Measurements from ENCODE around the gene FNDC3A.

Gene FNDC3A

DNA sequence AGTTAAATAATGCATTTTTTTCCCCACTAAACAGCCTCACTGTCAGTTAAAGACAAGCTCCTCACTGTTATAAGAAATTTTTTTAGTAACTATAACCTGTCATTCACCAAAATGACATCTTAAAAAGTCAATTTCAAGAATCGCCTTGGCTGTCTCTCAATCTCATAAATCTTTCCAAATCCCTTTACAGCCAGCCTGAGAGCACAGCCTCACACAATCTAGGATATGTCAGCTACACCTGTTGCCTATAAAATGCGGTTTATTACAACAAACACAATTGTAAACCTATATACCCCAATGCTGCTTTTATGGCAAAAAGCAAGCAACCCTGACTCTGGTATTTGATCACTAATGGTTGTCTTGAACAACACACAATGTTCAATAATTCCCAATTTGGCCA lies 29.5 kb upstream of the FNDC3A start:
- H2AFZ ChIP-seq (ENCODE audit: low read depth, low read length): no peak overlapping the region
- H3K9ac ChIP-seq (ENCODE audit: low read length): no peak overlapping the region
- H3K4me2 ChIP-seq (ENCODE audit: low read length, poor library complexity, severe bottlenecking): no peak overlapping the region
- no peaks in the 10 kb centered on the region for H3K79me1 ChIP-seq (replicated peaks; ENCODE audit: low read length, poor library complexity, severe bottlenecking)
- H3K4ac ChIP-seq (ENCODE audit: low read depth in 1 of 2, low read length in 2 of 2): no peak overlapping the region
- H2BK15ac ChIP-seq (ENCODE audit: low read depth, poor library complexity, severe bottlenecking): no peak overlapping the region
- H2BK5ac ChIP-seq (ENCODE audit: low read depth, low read length, poor library complexity, severe bottlenecking): no peak overlapping the region
- 91% methylated on average over 2 of the region's 2 CpGs for WGBS
- H3K27me3 ChIP-seq (ENCODE audit: control insufficient read depth in 1 of 2, insufficient read depth in 1 of 2, low read length in 2 of 2): no peaks in the 10 kb centered on the region
- no peak overlapping the region for H3K18ac ChIP-seq (ENCODE audit: low read depth in 1 of 2, low read length in 2 of 2)
- no peak overlapping the region for H4K8ac ChIP-seq (ENCODE audit: low read length)
- H3K23ac ChIP-seq (ENCODE audit: low read length in 2 of 2): no peak overlapping the region
- no peak overlapping the region for H3K27ac ChIP-seq (ENCODE audit: low read length, poor library complexity, severe bottlenecking)
- H4K91ac ChIP-seq (ENCODE audit: low read length): no peak overlapping the region
- no peaks in the 10 kb centered on the region for H3K36me3 ChIP-seq (ENCODE audit: control insufficient read depth in 1 of 2, insufficient read depth in 2 of 2, low read depth in 1 of 2, low read length in 2 of 2)
- H3K4me3 ChIP-seq (ENCODE audit: insufficient read depth in 1 of 2, low read depth in 1 of 2, low read length in 2 of 2): no peak overlapping the region
- no peaks in the 10 kb centered on the region for H3K9me3 ChIP-seq (ENCODE audit: control insufficient read depth, low read length)
- H2BK12ac ChIP-seq (ENCODE audit: low read length in 2 of 2): no peak overlapping the region
- no peak overlapping the region for H3K14ac ChIP-seq (ENCODE audit: low read length in 2 of 2)
- H2BK120ac ChIP-seq (ENCODE audit: low read depth, low read length): no peak overlapping the region
- H3K4me1 ChIP-seq (ENCODE audit: control insufficient read depth, insufficient read depth, low read depth, low read length): no peaks in the 10 kb centered on the region
- no peak overlapping the region for H2AK5ac ChIP-seq (ENCODE audit: low read length, severe bottlenecking)
- no peak for DNase-seq

DNA sequence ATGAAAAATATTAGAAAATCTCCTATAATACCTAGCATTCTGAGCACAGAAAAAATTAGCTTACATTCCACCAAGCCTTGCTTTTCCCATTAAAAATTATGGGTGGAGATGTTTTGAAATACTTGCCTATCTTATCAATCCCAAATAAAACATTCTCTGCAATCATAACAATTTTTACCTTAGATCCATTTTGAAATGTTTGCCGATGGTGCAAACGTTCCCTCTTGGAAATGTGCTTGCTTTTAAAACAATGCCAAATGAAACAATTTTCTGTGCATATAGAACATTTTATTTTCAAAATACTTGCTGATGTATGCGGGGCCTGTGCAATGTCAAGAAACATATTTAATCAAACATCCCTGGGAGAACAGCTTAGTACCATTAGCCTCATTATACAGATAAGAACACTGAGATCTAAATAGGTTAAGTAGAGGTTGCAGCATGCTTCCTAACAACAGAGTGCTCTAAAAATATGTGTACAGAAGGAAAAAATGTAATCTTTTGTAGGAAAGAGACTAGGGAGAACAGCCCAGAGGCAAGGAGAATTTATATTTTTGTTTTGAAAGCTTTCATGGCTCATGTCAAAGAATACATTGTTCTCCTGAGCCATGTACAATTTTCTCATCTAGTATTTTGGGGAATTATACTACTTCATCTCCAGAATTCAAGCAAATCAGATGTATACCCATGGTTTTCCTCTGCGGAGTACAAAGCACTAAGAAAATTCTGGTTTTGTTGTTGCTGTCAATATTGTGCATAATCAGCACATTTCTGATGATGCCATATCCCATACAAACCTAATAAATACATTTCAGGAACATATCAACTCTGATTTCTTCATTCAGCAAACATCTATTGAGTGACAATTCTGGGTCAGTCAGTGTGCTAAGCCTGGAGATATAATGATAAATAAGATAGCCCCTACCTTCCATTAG lies 25.9 kb upstream of the FNDC3A start:
- Histone ChIP-seq H3K27me3 (ENCODE audit: control insufficient read depth in 1 of 2, insufficient read depth in 1 of 2, low read length in 2 of 2) (no peaks in the 10 kb centered on the region), H2BK15ac (ENCODE audit: low read depth, poor library complexity, severe bottlenecking) (no peak overlapping the region), H3K9ac (ENCODE audit: low read length) (no peak overlapping the region), H2AK5ac (ENCODE audit: low read length, severe bottlenecking) (no peak overlapping the region), H3K4me2 (ENCODE audit: low read length, poor library complexity, severe bottlenecking) (no peak overlapping the region), H3K14ac (ENCODE audit: low read length in 2 of 2) (no peak overlapping the region), H2BK5ac (ENCODE audit: low read depth, low read length, poor library complexity, severe bottlenecking) (no peak overlapping the region), H3K4me3 (ENCODE audit: insufficient read depth in 1 of 2, low read depth in 1 of 2, low read length in 2 of 2) (no peak overlapping the region), H3K27ac (ENCODE audit: low read length, poor library complexity, severe bottlenecking) (no peak overlapping the region), H4K91ac (ENCODE audit: low read length) (no peak overlapping the region), H3K18ac (ENCODE audit: low read depth in 1 of 2, low read length in 2 of 2) (no peak overlapping the region), H3K4me1 (ENCODE audit: control insufficient read depth, insufficient read depth, low read depth, low read length) (no peaks in the 10 kb centered on the region), H3K9me3 (ENCODE audit: control insufficient read depth, low read length) (no peaks in the 10 kb centered on the region), H3K79me1 (replicated peaks; ENCODE audit: low read length, poor library complexity, severe bottlenecking) (no peaks in the 10 kb centered on the region), H3K4ac (ENCODE audit: low read depth in 1 of 2, low read length in 2 of 2) (no peak overlapping the region), H3K36me3 (ENCODE audit: control insufficient read depth in 1 of 2, insufficient read depth in 2 of 2, low read depth in 1 of 2, low read length in 2 of 2) (no peaks in the 10 kb centered on the region), H2BK12ac (ENCODE audit: low read length in 2 of 2) (no peak overlapping the region), H2BK120ac (ENCODE audit: low read depth, low read length) (no peak overlapping the region), H3K23ac (ENCODE audit: low read length in 2 of 2) (no peak overlapping the region), H4K8ac (ENCODE audit: low read length) (no peak overlapping the region), H2AFZ (ENCODE audit: low read depth, low read length) (no peak overlapping the region)
- 83% methylated on average over 1 of the region's 4 CpGs for WGBS
- DNase-seq: no peak

DNA sequence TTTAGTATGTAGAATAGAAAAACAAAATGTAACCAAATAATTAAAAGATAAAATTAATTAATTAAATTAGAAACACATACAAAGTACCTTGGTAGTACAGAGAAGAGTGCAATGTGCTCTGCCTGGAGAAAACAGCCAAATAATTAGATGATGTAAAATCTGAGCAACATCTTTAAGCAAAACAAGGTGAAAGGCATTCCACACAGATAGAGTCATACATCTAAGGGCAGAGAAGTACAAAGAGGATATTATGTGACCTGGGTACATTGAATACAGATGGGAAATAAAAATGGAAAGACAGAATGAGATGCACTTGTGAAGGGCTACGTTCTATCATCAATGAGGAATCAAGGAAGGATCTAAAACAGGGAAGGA lies 25.2 kb upstream of the FNDC3A start:
- Histone ChIP-seq H3K27ac (ENCODE audit: low read length, poor library complexity, severe bottlenecking) (no peak overlapping the region), H3K4me3 (ENCODE audit: insufficient read depth in 1 of 2, low read depth in 1 of 2, low read length in 2 of 2) (no peak overlapping the region), H2BK15ac (ENCODE audit: low read depth, poor library complexity, severe bottlenecking) (no peak overlapping the region), H3K27me3 (ENCODE audit: control insufficient read depth in 1 of 2, insufficient read depth in 1 of 2, low read length in 2 of 2) (no peaks in the 10 kb centered on the region), H3K23ac (ENCODE audit: low read length in 2 of 2) (no peak overlapping the region), H3K4me2 (ENCODE audit: low read length, poor library complexity, severe bottlenecking) (no peak overlapping the region), H3K36me3 (ENCODE audit: control insufficient read depth in 1 of 2, insufficient read depth in 2 of 2, low read depth in 1 of 2, low read length in 2 of 2) (no peaks in the 10 kb centered on the region), H4K91ac (ENCODE audit: low read length) (no peak overlapping the region), H3K4ac (ENCODE audit: low read depth in 1 of 2, low read length in 2 of 2) (no peak overlapping the region), H3K79me1 (replicated peaks; ENCODE audit: low read length, poor library complexity, severe bottlenecking) (no peaks in the 10 kb centered on the region), H2BK12ac (ENCODE audit: low read length in 2 of 2) (no peak overlapping the region), H2BK5ac (ENCODE audit: low read depth, low read length, poor library complexity, severe bottlenecking) (no peak overlapping the region), H3K18ac (ENCODE audit: low read depth in 1 of 2, low read length in 2 of 2) (no peak overlapping the region), H2AK5ac (ENCODE audit: low read length, severe bottlenecking) (no peak overlapping the region), H4K8ac (ENCODE audit: low read length) (no peak overlapping the region), H3K4me1 (ENCODE audit: control insufficient read depth, insufficient read depth, low read depth, low read length) (no peaks in the 10 kb centered on the region), H3K14ac (ENCODE audit: low read length in 2 of 2) (no peak overlapping the region), H2BK120ac (ENCODE audit: low read depth, low read length) (no peak overlapping the region), H2AFZ (ENCODE audit: low read depth, low read length) (no peak overlapping the region), H3K9me3 (ENCODE audit: control insufficient read depth, low read length) (no peaks in the 10 kb centered on the region), H3K9ac (ENCODE audit: low read length) (no peak overlapping the region)
- 69% methylated on average over 1 of the region's 1 CpG for WGBS
- DNase-seq: no peak

DNA sequence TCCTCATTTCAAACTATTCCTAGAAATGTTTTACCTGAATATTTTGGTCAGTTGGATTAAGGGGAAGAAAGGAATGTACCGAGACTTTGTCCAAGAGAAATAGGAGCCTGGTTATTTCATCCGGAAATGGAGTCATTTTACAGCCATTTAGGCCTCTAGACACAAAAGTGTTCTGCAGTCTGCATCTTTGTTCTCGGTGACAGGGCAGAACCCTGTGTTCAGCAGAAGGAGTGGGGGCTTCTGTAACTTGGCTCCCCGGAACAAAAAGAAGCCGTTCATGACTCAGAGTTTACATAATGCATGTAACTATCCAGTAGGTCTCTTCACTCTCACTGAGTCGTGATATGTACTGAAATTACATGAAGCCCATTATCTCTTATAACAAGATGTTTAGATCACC lies 21.6 kb upstream of the FNDC3A start:
- Histone ChIP-seq H3K36me3 (ENCODE audit: control insufficient read depth in 1 of 2, insufficient read depth in 2 of 2, low read depth in 1 of 2, low read length in 2 of 2) (no peaks in the 10 kb centered on the region), H3K4me3 (ENCODE audit: insufficient read depth in 1 of 2, low read depth in 1 of 2, low read length in 2 of 2) (no peak overlapping the region), H2BK120ac (ENCODE audit: low read depth, low read length) (no peak overlapping the region), H2BK12ac (ENCODE audit: low read length in 2 of 2) (no peak overlapping the region), H2AFZ (ENCODE audit: low read depth, low read length) (peak overlapping the region; percentile 51), H3K9ac (ENCODE audit: low read length) (peak overlapping the region; percentile 2), H3K18ac (ENCODE audit: low read depth in 1 of 2, low read length in 2 of 2) (no peak overlapping the region), H3K4ac (ENCODE audit: low read depth in 1 of 2, low read length in 2 of 2) (no peak overlapping the region), H3K4me2 (ENCODE audit: low read length, poor library complexity, severe bottlenecking) (no peak overlapping the region), H3K4me1 (ENCODE audit: control insufficient read depth, insufficient read depth, low read depth, low read length) (no peaks in the 10 kb centered on the region), H3K27me3 (ENCODE audit: control insufficient read depth in 1 of 2, insufficient read depth in 1 of 2, low read length in 2 of 2) (no peaks in the 10 kb centered on the region), H4K91ac (ENCODE audit: low read length) (no peak overlapping the region), H4K8ac (ENCODE audit: low read length) (no peak overlapping the region), H3K27ac (ENCODE audit: low read length, poor library complexity, severe bottlenecking) (peak overlapping the region; percentile 36), H3K79me1 (replicated peaks; ENCODE audit: low read length, poor library complexity, severe bottlenecking) (no peaks in the 10 kb centered on the region), H3K14ac (ENCODE audit: low read length in 2 of 2) (no peak overlapping the region), H3K23ac (ENCODE audit: low read length in 2 of 2) (no peak overlapping the region), H2BK15ac (ENCODE audit: low read depth, poor library complexity, severe bottlenecking) (no peak overlapping the region), H2BK5ac (ENCODE audit: low read depth, low read length, poor library complexity, severe bottlenecking) (no peak overlapping the region), H2AK5ac (ENCODE audit: low read length, severe bottlenecking) (no peak overlapping the region), H3K9me3 (ENCODE audit: control insufficient read depth, low read length) (no peaks in the 10 kb centered on the region)
- DNase-seq: peak; percentile 12
- 77% methylated on average over 6 of the region's 6 CpGs for WGBS

Data from mesenchymal stem cell (in vitro differentiated cells and primary cell).